T follicular helper cell (primary cell): ENCODE data around the gene PSMB10.

Source experiments
- DNase-seq: peaks from one replicate; pipeline ENCODE4 v3.0.0-alpha.2; 2020; ENCODE audit warnings: low read depth

Gene PSMB10

DNA sequence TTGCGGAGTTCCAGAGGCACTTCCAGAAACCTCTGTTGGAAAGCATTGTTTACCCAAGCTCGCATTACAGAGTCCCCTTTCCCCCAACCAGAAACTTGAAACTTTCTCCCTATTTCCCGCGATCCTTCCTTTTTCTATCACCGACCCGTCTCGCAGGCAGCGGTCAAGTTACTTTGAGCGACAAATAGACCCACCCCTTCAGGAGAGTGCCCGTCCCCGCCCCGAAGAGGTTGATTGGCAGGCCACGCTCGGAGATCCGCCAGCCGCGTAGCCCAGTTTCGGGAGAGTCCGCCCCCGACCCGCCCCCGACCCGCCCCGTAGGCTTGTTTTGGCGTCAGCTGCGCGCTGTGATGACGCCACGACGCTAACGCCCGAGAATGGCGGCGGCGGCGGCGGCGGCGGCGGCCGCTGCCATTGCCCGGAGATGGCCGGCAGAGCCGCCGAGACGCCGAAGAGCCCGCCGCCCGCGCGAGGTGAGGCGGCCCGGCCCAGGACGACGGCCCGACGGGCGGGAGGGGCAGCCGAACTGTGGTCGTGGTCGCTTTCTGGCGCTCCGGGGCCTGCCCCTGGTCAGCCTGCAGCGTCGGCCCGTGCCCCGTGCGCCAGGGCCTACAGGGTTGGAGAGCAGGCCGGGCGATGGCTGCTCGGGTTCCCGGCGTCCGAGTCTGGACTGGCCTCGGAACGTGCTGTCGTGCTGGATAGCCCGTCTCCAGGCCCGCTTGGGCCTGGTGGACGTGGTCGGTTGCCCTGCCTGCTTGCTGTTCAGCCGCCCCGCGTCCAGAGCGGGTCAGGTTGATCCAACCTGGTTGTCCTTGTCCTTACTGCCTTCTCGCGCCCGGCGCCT lies 43.5 kb downstream of the PSMB10 start, which contains the start of gene PSKH1:
Gene PSKH1, plus strand, starts transcription at position 356 of the 844 bp plus-strand sequence. CDS start 15,496 bp downstream, outside the sequence.
- peak; percentile 92 for DNase-seq

DNA sequence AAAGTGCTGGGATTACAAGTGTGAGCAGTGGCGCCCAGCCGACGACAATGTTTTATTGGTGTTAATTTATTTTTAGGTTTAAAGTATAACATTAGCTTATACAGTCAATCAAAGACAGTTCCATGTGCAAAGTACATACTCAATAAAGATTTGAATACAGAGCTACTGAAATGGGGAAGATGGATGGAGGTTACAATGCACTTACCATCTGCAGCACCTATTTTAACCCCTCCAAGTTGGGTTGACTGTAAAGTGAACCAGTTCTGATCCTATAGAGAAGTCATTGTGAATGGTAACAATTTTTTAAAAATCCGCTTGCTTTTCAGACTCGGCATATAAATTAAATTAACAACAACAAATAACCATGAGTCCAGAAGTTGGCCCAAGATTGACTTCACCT lies 44.3 kb downstream of the PSMB10 start:
- DNase-seq = no peak

DNA sequence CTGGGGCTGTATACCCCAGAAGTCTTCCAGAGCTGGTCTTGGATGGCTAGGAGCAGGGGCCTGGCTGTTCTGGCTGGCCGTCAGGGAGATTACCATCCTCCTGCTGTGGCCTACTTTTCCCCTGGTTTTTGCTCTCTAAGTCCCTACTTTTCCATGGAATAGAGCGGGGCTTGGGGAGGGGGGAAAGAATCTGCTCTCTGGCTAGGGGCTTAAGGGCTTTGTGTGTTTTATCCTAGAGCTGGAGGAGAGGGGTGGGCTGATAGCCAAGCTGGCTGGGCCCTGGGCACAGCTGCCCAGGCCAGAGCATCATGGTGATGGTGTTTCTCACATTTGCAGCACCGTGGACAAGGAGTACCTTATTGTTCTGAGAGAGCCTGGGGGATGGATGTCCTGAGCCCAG lies 48.3 kb downstream of the PSMB10 start:
- DNase-seq = no peak

DNA sequence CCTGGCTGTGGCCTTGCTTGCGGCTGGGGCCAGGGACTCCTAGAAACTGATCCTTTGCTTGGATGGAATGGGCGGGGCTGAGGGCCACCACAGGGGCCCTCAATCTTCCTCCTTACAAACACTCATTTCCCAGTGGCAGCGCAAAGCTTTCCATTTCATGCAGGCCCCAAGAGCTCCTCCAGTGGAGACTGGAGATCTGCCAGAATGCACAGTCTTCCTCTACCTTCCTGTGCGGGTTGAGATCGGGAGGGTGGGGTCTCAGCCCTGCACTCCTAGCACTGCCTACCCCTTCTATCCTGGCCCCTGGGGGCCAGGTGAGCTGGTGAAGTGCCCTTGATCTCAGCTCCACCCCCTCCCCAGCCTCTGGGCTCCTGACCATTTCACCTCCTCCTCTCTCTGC lies 50.3 kb downstream of the PSMB10 start:
- DNase-seq = no peak

DNA sequence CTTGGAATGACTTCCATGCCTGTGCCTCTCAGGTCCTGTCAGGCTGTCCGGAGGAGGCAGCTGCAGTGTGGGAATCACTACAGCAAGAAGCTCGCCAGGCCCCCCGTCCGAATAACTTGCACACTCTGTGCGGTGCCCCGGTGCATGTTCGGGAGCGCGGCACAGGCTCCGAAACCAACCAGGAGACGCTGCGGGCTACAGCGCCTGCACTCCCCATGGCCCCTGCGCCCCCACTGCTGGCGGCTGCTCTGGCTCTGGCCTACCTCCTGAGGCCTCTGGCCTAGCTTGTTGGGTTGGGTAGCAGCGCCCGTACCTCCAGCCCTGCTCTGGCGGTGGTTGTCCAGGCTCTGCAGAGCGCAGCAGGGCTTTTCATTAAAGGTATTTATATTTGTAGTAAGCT lies 50.7 kb downstream of the PSMB10 start:
- no peak for DNase-seq

DNA sequence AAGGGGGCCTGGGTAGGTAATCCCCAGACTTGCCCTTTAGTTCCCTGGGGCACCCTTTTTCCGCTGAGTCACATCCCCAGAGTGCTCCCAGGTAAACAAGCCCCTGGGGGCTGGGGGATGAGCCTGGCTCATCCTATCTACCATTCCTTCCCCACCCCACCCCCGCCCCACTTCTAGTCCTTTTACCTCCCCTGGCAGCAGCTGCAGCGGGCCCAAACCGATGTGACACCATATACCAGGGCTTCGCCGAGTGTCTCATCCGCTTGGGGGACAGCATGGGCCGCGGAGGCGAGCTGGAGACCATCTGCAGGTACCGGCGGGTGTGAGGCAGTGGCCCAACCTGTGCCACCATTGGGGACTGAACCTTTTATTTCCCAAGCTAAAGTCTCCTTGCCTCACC lies 51.1 kb downstream of the PSMB10 start:
- no peak for DNase-seq

DNA sequence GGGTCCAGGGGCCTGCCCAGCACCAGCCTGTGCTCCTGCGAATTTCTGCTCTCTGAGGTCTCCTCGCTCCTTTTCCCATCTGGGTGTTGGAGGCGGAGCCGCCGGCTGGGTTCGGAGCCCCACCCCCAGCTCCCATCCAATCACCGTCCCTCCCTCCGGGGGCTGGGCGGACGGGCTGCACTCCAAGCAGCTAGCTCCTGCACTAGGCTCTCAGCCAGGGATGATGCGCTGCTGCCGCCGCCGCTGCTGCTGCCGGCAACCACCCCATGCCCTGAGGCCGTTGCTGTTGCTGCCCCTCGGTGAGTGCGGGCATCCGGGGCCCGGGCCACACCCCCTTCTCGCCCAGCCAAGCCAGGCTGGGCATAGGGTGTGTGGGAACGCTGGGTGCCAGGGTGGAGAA lies 52.0 kb downstream of the PSMB10 start, which contains the start of gene NRN1L:
Gene NRN1L, plus strand, starts transcription at position 202 of the 400 bp plus-strand sequence. Its CDS starts 19 bp downstream, at position 221.
- DNase-seq = no peak
